DMS53 (cell line): ENCODE measurements around the gene SLC4A1AP.

Experiments
- DNase-seq: peaks from one replicate; lab custom pipeline; 2025; lab: John Stamatoyannopoulos, UW

SLC4A1AP gene

GRCh38 chr2:27741673-27742072 lies 78.0 kb downstream of the SLC4A1AP start:
- DNase-seq, result no peak

- no peak for DNase-seq
Measured at GRCh38 chr2:27742571-27742970, 78.9 kb downstream of the SLC4A1AP start.
